GM20000 (cell line): Measurements from ENCODE around the gene SHROOM4.

ENCODE experiments used
- DNase-seq: peaks from one replicate; pipeline ENCODE4 v3.0.0; 2012; ENCODE audit warnings: low spot score
- CTCF ChIP-seq: IDR thresholded peaks from 2 replicates; pipeline ENCODE4 v1.5.1; 2012; ENCODE audit warnings: mild to moderate bottlenecking, control low read depth; ENCODE audit errors: extremely low read depth, missing control alignments

SHROOM4 gene

GRCh38 chrX:50697691-50698090 is 116.3 kb downstream of the SHROOM4 start:
- DNase-seq, result no peak
- no peak for TF ChIP-seq CTCF

- DNase-seq, result peak; percentile 14
- peak; percentile 7 for TF ChIP-seq CTCF
These were observed 122.2 kb downstream of the SHROOM4 start for GRCh38 chrX:50691820-50692219.

- DNase-seq, result no peak
- no peak for TF ChIP-seq CTCF
These were observed 129.1 kb downstream of the SHROOM4 start for GRCh38 chrX:50684871-50685270.

- no peak for DNase-seq
- TF ChIP-seq CTCF, result no peak
These were observed 133.0 kb downstream of the SHROOM4 start for GRCh38 chrX:50680990-50681389.

GRCh38 chrX:50677789-50678188 is 136.2 kb downstream of the SHROOM4 start:
- no peak for TF ChIP-seq CTCF

GRCh38 chrX:50671661-50672060 is 142.3 kb downstream of the SHROOM4 start:
- no peak for TF ChIP-seq CTCF

More at GRCh38 chrX:50677789-50678188, 136.2 kb downstream of the SHROOM4 start:
- DNase-seq, result no peak

GRCh38 chrX:50668860-50669259 is 145.1 kb downstream of the SHROOM4 start:
- no peak for DNase-seq
- TF ChIP-seq CTCF, result no peak

More at GRCh38 chrX:50671661-50672060, 142.3 kb downstream of the SHROOM4 start:
- no peak for DNase-seq
